CD14-positive monocyte (primary cell): Measurements from ENCODE around the gene HVCN1. TPM values are rescaled to one million over a fixed set of nuclear protein-coding genes. Genes with fewer than 3 reads are reported as not detected.
"Not testable (repeated sequence)": the region's sequence is repeated elsewhere in the genome, so short reads cannot be mapped to it uniquely, and the experiment has no call there.

ENCODE experiments used
- DNase-seq, 3 donors: peaks; one replicate each; pipeline ENCODE4 v3.0.0-alpha.2; 2011 to 2022
- H2AFZ ChIP-seq: 2 replicates; pipeline ENCODE4 v1.6.0; 2012; ENCODE audit warnings: mild to moderate bottlenecking, low read depth, low read length, inconsistent platforms; ENCODE audit not compliant: insufficient read depth, poor library complexity, severe bottlenecking
- H3K27ac ChIP-seq, 2 donors: 1 replicate in 1 of 2; 2 replicates in 1 of 2; pipeline ENCODE4 v1.5.1; 2012 to 2013; ENCODE audit warnings: low read length in 2 of 2, control low read depth in 1 of 2, inconsistent platforms in 1 of 2, low read depth in 1 of 2, mild to moderate bottlenecking in 1 of 2
- H3K27me3 ChIP-seq, 2 donors: one replicate each; pipeline versions ENCODE4 v1.6.0 to v1.6.1; 2011 to 2013; ENCODE audit warnings: low read length in 2 of 2; ENCODE audit not compliant: control insufficient read depth in 2 of 2, insufficient read depth in 2 of 2
- H3K36me3 ChIP-seq, 2 donors: replicated peaks in 1 of 2; 1 replicate in 1 of 2; 2 replicates in 1 of 2; pipeline versions ENCODE4 v1.5.1 to v1.6.1; 2012 to 2013; ENCODE audit warnings: low read length in 2 of 2, control low read depth in 1 of 2, inconsistent platforms in 1 of 2, mild to moderate bottlenecking in 1 of 2; ENCODE audit not compliant: insufficient read depth in 2 of 2, control insufficient read depth in 1 of 2
- H3K4me1 ChIP-seq, 2 donors: 1 replicate in 1 of 2; 2 replicates in 1 of 2; pipeline versions ENCODE4 v1.5.1 to v1.6.1; 2012 to 2013; ENCODE audit warnings: low read length in 2 of 2, control low read depth in 1 of 2, inconsistent platforms in 1 of 2, mild to moderate bottlenecking in 1 of 2, moderate library complexity in 1 of 2; ENCODE audit not compliant: insufficient read depth in 2 of 2, control insufficient read depth in 1 of 2
- H3K4me2 ChIP-seq: replicated peaks from 2 replicates; pipeline ENCODE3; 2012; ENCODE audit warnings: low read length, moderate library complexity, mild to moderate bottlenecking; ENCODE audit not compliant: poor library complexity, severe bottlenecking; ENCODE audit errors: extremely low read depth
- H3K4me3 ChIP-seq, 3 experiments: fragments of 200-600 bp in 1 of 3; sonication (generic) in 1 of 3; replicated peaks in 1 of 3; 1 replicate in 2 of 3; 2 replicates in 1 of 3; pipeline ENCODE4 v1.5.1; 2011 to 2013; ENCODE audit warnings: low read length in 3 of 3, mild to moderate bottlenecking in 3 of 3, control low read depth in 2 of 3, low read depth in 2 of 3, inconsistent platforms in 1 of 3, moderate library complexity in 1 of 3
- H3K79me2 ChIP-seq: 2 replicates; pipeline ENCODE4 v1.6.0; 2012; ENCODE audit warnings: mild to moderate bottlenecking, control low read depth, inconsistent platforms, low read length, moderate library complexity; ENCODE audit not compliant: insufficient read depth
- H3K9ac ChIP-seq: 2 replicates; pipeline ENCODE4 v1.6.0; 2017; ENCODE audit warnings: low read length, mild to moderate bottlenecking; ENCODE audit not compliant: insufficient read depth, poor library complexity, severe bottlenecking
- H3K9me3 ChIP-seq, 2 donors: replicated peaks in 1 of 2; 1 replicate in 1 of 2; 2 replicates in 1 of 2; pipeline versions ENCODE4 v1.5.1 to v1.6.1; 2012 to 2013; ENCODE audit warnings: low read length in 2 of 2, control low read depth in 1 of 2; ENCODE audit not compliant: control insufficient read depth in 1 of 2, insufficient read depth in 1 of 2
- H4K20me1 ChIP-seq: 2 replicates; pipeline ENCODE4 v1.6.0; 2012; ENCODE audit warnings: mild to moderate bottlenecking, low read length, control low read depth, moderate library complexity; ENCODE audit not compliant: insufficient read depth
- H3K27ac Mint-ChIP-seq, 7 donors: one replicate each; pipeline ENCODE4 v1.8.0; 2020; ENCODE audit warnings: mild to moderate bottlenecking in 7 of 7, mixed read lengths in 7 of 7, moderate library complexity in 6 of 7, inconsistent platforms in 2 of 7
- H3K27me3 Mint-ChIP-seq, 3 donors: one replicate each; pipeline ENCODE4 v1.8.0; 2021 to 2022; ENCODE audit warnings: low read depth in 3 of 3, mild to moderate bottlenecking in 3 of 3, mixed read lengths in 3 of 3, moderate library complexity in 3 of 3, inconsistent platforms in 1 of 3
- H3K36me3 Mint-ChIP-seq, 2 donors: one replicate each; pipeline ENCODE4 v1.8.0; 2020; ENCODE audit warnings: mixed read lengths in 2 of 2, inconsistent platforms in 1 of 2, mild to moderate bottlenecking in 1 of 2
- H3K4me1 Mint-ChIP-seq: one replicate; pipeline ENCODE4 v1.8.0; 2020; ENCODE audit warnings: mild to moderate bottlenecking, mixed read lengths
- H3K4me3 Mint-ChIP-seq, 2 donors: one replicate each; pipeline ENCODE4 v1.8.0; 2020; ENCODE audit warnings: mild to moderate bottlenecking in 2 of 2, mixed read lengths in 2 of 2, moderate library complexity in 1 of 2
- H3K9me3 Mint-ChIP-seq, 7 donors: one replicate each; pipeline ENCODE4 v1.8.0; 2020 to 2022; ENCODE audit warnings: mixed read lengths in 7 of 7, mild to moderate bottlenecking in 6 of 7, moderate library complexity in 6 of 7, inconsistent platforms in 2 of 7
- WGBS: methylation state at CpG from one replicate; pipeline ENCODE4 v1.1.5; 2013; ENCODE audit warnings: missing lambda C conversion rate; ENCODE audit not compliant: insufficient coverage; 5-methylcytosine and 5-hydroxymethylcytosine counted together
- intact Hi-C, 2 donors: fragments of 100-400 bp; cut with micrococcal nuclease; formaldehyde crosslinking; loops; one replicate each; pipeline versions ENCODE4 v1.15.0 to v1.15.1; 2023
- polyA plus RNA-seq, 3 donors: library from polyadenylated mRNA; depleted of rRNA in 1 of 3; unstranded in 2 of 3; stranded (reverse) in 1 of 3; fragments of 300-500 nt in 2 of 3; fragments of >200 nt in 1 of 3; fragmentation: Illumina TruSeq in 2 of 3; gene quantifications; 1 replicate in 2 of 3; 2 replicates in 1 of 3; pipeline ENCODE4 v1.2.3, GENCODE V29; 2012 to 2021
- TF ChIP-seq, protein P1 (sequence below): fragments of 200-600 bp; IDR thresholded peaks from one replicate; pipeline ENCODE4 v1.8.0; 2022; ENCODE audit warnings: antibody characterized with exemption, mild to moderate bottlenecking

Gene HVCN1
- polyA plus RNA-seq, 3 donors, result 119 to 167 (median 121) TPM

GRCh38 chr12:110606253-110606611 lies 82.7 kb downstream of the HVCN1 start:
- Mint-ChIP-seq H3K4me1 (peaks cover 28% of the 10 kb centered on the region), H3K36me3 (peaks cover 0 to 3% of the 10 kb centered on the region in 2 donors), H3K4me3 (peak overlapping the region; percentile 79 to 92), H3K27ac (peak overlapping the region; percentile 95 to 98 (median 97)), H3K27me3 (peaks cover 0 to 2% (median 0%) of the 10 kb centered on the region in 3 donors), H3K9me3 (no peaks in the 10 kb centered on the region)
- 67% methylated on average over 1 of the region's 8 CpGs for WGBS
- Histone ChIP-seq H3K79me2 (no peaks in the 10 kb centered on the region), H3K4me1 (peaks cover 17 to 44% of the 10 kb centered on the region in 2 donors), H3K27ac (peak overlapping the region; percentile 86 to 88), H3K9me3 (no peaks in the 10 kb centered on the region), H4K20me1 (no peaks in the 10 kb centered on the region), H3K9ac (peak overlapping the region; percentile 61), H3K36me3 (no peaks in the 10 kb centered on the region), H3K4me2 (peak overlapping the region; percentile 53), H2AFZ (peak overlapping the region; percentile 24), H3K27me3 (no peaks in the 10 kb centered on the region), H3K4me3 (peak overlapping the region; percentile 31 to 73 (median 70))
- no peak for DNase-seq
- intact Hi-C loops, result loop anchor here in 1 of 2 donors (5.0 kb wide), 3 partner anchors 41 to 139 kb away; partner anchors contain the start of genes FAM216A and GPN3
- TF ChIP-seq, protein P1, sequence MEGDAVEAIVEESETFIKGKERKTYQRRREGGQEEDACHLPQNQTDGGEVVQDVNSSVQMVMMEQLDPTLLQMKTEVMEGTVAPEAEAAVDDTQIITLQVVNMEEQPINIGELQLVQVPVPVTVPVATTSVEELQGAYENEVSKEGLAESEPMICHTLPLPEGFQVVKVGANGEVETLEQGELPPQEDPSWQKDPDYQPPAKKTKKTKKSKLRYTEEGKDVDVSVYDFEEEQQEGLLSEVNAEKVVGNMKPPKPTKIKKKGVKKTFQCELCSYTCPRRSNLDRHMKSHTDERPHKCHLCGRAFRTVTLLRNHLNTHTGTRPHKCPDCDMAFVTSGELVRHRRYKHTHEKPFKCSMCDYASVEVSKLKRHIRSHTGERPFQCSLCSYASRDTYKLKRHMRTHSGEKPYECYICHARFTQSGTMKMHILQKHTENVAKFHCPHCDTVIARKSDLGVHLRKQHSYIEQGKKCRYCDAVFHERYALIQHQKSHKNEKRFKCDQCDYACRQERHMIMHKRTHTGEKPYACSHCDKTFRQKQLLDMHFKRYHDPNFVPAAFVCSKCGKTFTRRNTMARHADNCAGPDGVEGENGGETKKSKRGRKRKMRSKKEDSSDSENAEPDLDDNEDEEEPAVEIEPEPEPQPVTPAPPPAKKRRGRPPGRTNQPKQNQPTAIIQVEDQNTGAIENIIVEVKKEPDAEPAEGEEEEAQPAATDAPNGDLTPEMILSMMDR, result no peak

DNA sequence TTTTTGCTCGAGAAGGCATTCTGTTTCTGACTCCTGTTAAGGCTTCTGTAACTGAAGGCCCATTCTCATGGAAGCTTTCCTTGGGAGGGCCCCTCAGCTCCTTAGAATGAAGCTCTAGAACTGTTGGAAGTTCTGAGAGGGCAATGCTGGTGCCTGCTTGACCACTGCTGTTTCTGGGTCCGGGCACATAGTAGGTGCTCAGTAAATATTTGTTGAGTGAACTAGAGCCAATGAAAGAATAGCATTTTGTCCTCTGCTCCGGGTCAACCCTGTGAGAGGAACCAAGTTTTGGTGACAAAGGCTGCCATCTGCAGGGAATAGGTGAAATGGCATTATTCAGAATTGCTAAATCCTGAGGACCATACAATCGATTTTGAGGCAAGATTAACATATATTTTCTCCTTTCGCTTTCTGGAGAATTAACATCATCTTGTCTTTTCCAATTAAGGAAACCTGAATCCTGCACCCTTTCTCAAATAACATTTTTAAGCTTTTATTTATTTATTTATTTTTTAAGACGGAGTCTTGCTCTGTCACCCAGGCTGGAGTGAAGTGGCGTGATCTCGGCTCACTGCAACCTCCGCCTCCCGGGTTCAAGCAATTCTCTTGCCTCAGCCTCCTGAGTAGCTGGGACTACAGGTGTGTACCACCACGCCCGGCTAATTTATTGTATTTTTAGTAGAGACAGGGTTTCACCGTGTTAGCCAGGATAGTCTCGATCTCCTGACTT lies 86.7 kb downstream of the HVCN1 start:
- not testable (repeated sequence) for H3K9me3 Mint-ChIP-seq, H3K9me3 ChIP-seq, H2AFZ ChIP-seq, H3K4me2 ChIP-seq, H3K4me3 ChIP-seq, H3K27me3 Mint-ChIP-seq, H3K27ac ChIP-seq, H3K9ac ChIP-seq, H4K20me1 ChIP-seq, H3K79me2 ChIP-seq, H3K36me3 ChIP-seq, H3K4me3 Mint-ChIP-seq, H3K36me3 Mint-ChIP-seq, H3K27me3 ChIP-seq
- peak; percentile 44 to 73 (median 67) for DNase-seq
- TF ChIP-seq, protein P1, result peak; percentile 83
- peaks cover 40 to 58% of the 10 kb centered on the region in 2 donors for H3K4me1 ChIP-seq
- WGBS, result 56% methylated on average over 6 of the region's 14 CpGs
- intact Hi-C loops, result loop anchor here (1.0 to 5.0 kb wide), 2 partner anchors 50 to 150 kb away; partner anchors contain the start of gene ARPC3 (in 2 of the 2)
- Mint-ChIP-seq H3K4me1 (peaks cover 48% of the 10 kb centered on the region), H3K27ac (peak overlapping the region in 6 of 7 donors; percentile 35 to 85 (median 62))
